Neural progenitor cell (in vitro differentiated cells): ENCODE results near the gene CDC42EP4. TPM values are rescaled to one million over a fixed set of nuclear protein-coding genes. Genes with fewer than 3 reads are reported as not detected.
A peak's percentile ranks its signal among the peaks of the same experiment; 100 is the strongest.

Source experiments
- DNase-seq: peaks from one replicate; pipeline ENCODE4 v3.0.0-alpha.2; 2016; ENCODE audit warnings: low spot score
- H2AFZ ChIP-seq: fragments of 200-600 bp; sonication (generic); replicated peaks from 2 replicates; pipeline ENCODE4 v1.6.1; 2016; ENCODE audit warnings: antibody characterized with exemption
- H3F3A ChIP-seq: fragments of 200-600 bp; sonication (generic); 2 replicates; pipeline ENCODE4 v1.6.1; 2016; ENCODE audit warnings: antibody characterized with exemption, low read depth
- H3K27ac ChIP-seq: fragments of 200-600 bp; sonication (generic); 2 replicates; pipeline ENCODE4 v1.5.1; 2016; ENCODE audit warnings: mild to moderate bottlenecking
- H3K27me3 ChIP-seq: fragments of 200-600 bp; sonication (generic); 2 replicates; pipeline ENCODE4 v1.6.1; 2016; ENCODE audit warnings: mild to moderate bottlenecking, moderate library complexity
- H3K36me3 ChIP-seq: fragments of 200-600 bp; sonication (generic); 2 replicates; pipeline ENCODE4 v1.5.1; 2016
- H3K4me1 ChIP-seq: fragments of 200-600 bp; sonication (generic); 2 replicates; pipeline ENCODE4 v1.6.1; 2016; ENCODE audit warnings: mixed run types
- H3K4me2 ChIP-seq: fragments of 200-600 bp; sonication (generic); 2 replicates; pipeline ENCODE4 v1.6.1; 2016
- H3K4me3 ChIP-seq: fragments of 200-600 bp; sonication (generic); 2 replicates; pipeline ENCODE4 v1.5.1; 2016
- H3K79me2 ChIP-seq: fragments of 200-600 bp; sonication (generic); 2 replicates; pipeline ENCODE4 v1.6.1; 2016; ENCODE audit warnings: low read depth
- H3K9ac ChIP-seq: fragments of 200-600 bp; sonication (generic); 2 replicates; pipeline ENCODE4 v1.6.1; 2016
- H3K9me3 ChIP-seq: fragments of 200-600 bp; sonication (generic); 2 replicates; pipeline ENCODE4 v1.5.1; 2016; ENCODE audit warnings: low read depth
- H4K20me1 ChIP-seq: fragments of 200-600 bp; sonication (generic); 2 replicates; pipeline ENCODE4 v1.6.1; 2016; ENCODE audit warnings: low read depth
- H3K27ac Mint-ChIP-seq: 3 replicates; pipeline ENCODE4 v1.8.0; 2021; ENCODE audit warnings: mixed read lengths
- H3K27me3 Mint-ChIP-seq: 2 replicates; pipeline ENCODE4 v1.8.0; 2022; ENCODE audit warnings: low read depth, mild to moderate bottlenecking, inconsistent platforms, moderate library complexity, mixed read lengths; ENCODE audit not compliant: insufficient read depth
- H3K36me3 Mint-ChIP-seq: 3 replicates; pipeline ENCODE4 v1.8.0; 2021; ENCODE audit warnings: mixed read lengths
- H3K4me1 Mint-ChIP-seq: 3 replicates; pipeline ENCODE4 v1.8.0; 2021; ENCODE audit warnings: mixed read lengths
- H3K4me3 Mint-ChIP-seq: 3 replicates; pipeline ENCODE4 v1.8.0; 2021; ENCODE audit warnings: mild to moderate bottlenecking, moderate library complexity, mixed read lengths
- H3K9me3 Mint-ChIP-seq: 3 replicates; pipeline ENCODE4 v1.8.0; 2020; ENCODE audit warnings: mixed read lengths
- EZH2 ChIP-seq: fragments of 200-600 bp; sonication (generic); IDR thresholded peaks from 2 replicates; pipeline ENCODE4 v1.6.1; 2017; ENCODE audit warnings: antibody characterized with exemption, mild to moderate bottlenecking, moderate library complexity
- EZH2phosphoT487 ChIP-seq: fragments of 200-600 bp; sonication (generic); IDR thresholded peaks from 2 replicates; pipeline ENCODE4 v1.6.1; 2017; ENCODE audit warnings: antibody characterized with exemption
- total RNA-seq: library from RNA; depleted of rRNA; stranded (reverse); fragments of >200 nt; gene quantifications from 2 replicates; pipeline ENCODE4 v1.2.3, GENCODE V29; 2015; ENCODE audit warnings: low replicate concordance
- TF ChIP-seq, protein P1 (sequence below): fragments of 200-600 bp; sonication (generic); IDR thresholded peaks from 2 replicates; pipeline ENCODE4 v1.5.1; 2017; ENCODE audit warnings: antibody characterized with exemption, mild to moderate bottlenecking

Gene CDC42EP4
- total RNA-seq, 1 donor from 2014 or later: 10.8 TPM

DNA sequence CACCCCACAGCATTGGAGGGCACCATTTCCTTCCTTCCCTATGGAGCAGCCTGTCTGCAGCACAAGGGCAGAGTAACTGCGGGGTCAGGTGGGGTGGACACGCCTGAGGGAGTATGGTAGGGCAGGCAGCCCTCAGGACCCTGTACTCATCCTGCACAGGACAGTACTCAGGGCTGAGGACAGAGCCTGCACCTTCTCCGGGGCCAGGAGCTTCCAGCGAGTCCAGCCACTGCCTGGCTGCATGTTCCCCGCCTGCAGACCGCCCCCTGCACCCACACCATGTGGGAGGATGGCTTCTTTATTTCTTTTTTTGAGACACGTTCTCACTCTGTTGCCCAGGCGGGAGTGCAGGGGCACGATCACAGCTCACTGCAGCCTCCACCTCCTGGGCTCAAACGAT lies 47.6 kb upstream of the CDC42EP4 start:
- H3K9ac ChIP-seq: no peak overlapping the region
- H3K27ac ChIP-seq: no peak overlapping the region
- Mint-ChIP-seq H3K27ac (no peak overlapping the region), H3K4me1 (peaks cover 36% of the 10 kb centered on the region), H3K9me3 (no peaks in the 10 kb centered on the region), H3K27me3 (peaks cover 7% of the 10 kb centered on the region), H3K4me3 (no peak overlapping the region), H3K36me3 (peaks cover 29% of the 10 kb centered on the region)
- peaks cover 44% of the 10 kb centered on the region for H3K4me1 ChIP-seq
- H3K27me3 ChIP-seq: no peaks in the 10 kb centered on the region
- no peaks in the 10 kb centered on the region for H3K79me2 ChIP-seq
- no peaks in the 10 kb centered on the region for H3K9me3 ChIP-seq
- DNase-seq: no peak
- H4K20me1 ChIP-seq: peaks cover 33% of the 10 kb centered on the region
- no peak overlapping the region for H2AFZ ChIP-seq
- no peaks in the 10 kb centered on the region for H3K36me3 ChIP-seq
- no peak overlapping the region for H3K4me3 ChIP-seq
- H3K4me2 ChIP-seq: peak overlapping the region; percentile 81
- TF ChIP-seq EZH2phosphoT487 (no peak), EZH2 (no peak)
- TF ChIP-seq, protein P1, sequence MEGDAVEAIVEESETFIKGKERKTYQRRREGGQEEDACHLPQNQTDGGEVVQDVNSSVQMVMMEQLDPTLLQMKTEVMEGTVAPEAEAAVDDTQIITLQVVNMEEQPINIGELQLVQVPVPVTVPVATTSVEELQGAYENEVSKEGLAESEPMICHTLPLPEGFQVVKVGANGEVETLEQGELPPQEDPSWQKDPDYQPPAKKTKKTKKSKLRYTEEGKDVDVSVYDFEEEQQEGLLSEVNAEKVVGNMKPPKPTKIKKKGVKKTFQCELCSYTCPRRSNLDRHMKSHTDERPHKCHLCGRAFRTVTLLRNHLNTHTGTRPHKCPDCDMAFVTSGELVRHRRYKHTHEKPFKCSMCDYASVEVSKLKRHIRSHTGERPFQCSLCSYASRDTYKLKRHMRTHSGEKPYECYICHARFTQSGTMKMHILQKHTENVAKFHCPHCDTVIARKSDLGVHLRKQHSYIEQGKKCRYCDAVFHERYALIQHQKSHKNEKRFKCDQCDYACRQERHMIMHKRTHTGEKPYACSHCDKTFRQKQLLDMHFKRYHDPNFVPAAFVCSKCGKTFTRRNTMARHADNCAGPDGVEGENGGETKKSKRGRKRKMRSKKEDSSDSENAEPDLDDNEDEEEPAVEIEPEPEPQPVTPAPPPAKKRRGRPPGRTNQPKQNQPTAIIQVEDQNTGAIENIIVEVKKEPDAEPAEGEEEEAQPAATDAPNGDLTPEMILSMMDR: no peak
- peaks cover 51% of the 10 kb centered on the region for H3F3A ChIP-seq

DNA sequence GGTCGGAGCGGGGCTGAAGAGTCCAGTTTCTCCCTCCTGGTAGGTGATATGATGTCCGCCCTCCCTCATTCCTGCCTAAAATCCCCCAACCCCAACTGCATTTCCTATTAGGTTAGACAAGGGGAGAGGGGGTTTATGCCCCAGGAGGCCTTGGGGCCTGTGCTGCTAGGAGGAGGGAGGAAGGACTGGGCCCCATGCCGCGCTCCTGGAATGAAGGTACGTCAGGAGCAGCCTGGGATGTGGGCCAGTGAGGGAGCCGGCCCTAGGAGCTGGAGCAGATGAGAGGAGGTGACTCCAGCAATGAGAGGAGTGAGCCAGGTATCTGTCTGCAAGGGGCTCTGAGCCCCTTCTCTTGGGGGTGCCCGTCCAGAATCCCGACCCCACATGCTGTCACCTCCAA lies 46.9 kb upstream of the CDC42EP4 start:
- Mint-ChIP-seq H3K4me3 (no peak overlapping the region), H3K4me1 (peaks cover 36% of the 10 kb centered on the region), H3K9me3 (no peaks in the 10 kb centered on the region), H3K27ac (no peak overlapping the region), H3K36me3 (peaks cover 28% of the 10 kb centered on the region), H3K27me3 (peaks cover 4% of the 10 kb centered on the region)
- no peaks in the 10 kb centered on the region for H3K9me3 ChIP-seq
- H4K20me1 ChIP-seq: peaks cover 33% of the 10 kb centered on the region
- no peak overlapping the region for H3K4me3 ChIP-seq
- H3K36me3 ChIP-seq: no peaks in the 10 kb centered on the region
- DNase-seq: no peak
- TF ChIP-seq, protein P1: no peak
- no peak for TF ChIP-seq EZH2phosphoT487
- no peak for TF ChIP-seq EZH2
- no peaks in the 10 kb centered on the region for H3K27me3 ChIP-seq
- no peaks in the 10 kb centered on the region for H3K79me2 ChIP-seq
- H3F3A ChIP-seq: peaks cover 44% of the 10 kb centered on the region
- peaks cover 38% of the 10 kb centered on the region for H3K4me1 ChIP-seq
- H3K4me2 ChIP-seq: no peak overlapping the region
- no peak overlapping the region for H2AFZ ChIP-seq
- no peak overlapping the region for H3K27ac ChIP-seq
- H3K9ac ChIP-seq: no peak overlapping the region

DNA sequence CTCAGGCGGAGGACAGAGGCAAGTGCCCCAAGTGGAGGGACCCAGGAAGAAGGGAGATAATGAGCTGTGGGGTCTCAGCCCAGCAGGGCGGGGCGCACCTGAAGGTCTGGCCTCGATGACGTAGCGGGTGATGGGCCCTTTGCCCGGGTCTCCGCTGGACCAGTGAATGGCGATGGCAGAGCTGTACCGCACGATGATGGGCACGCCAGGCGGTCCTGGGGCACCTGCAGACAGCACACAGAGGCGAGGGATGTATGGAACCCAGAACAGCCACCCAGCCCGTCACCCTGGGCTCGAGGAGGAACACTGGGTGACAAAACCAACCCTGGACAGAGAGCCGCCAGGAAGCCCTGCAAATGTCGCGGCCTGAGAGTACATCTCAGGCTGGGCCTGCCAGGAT lies 46.2 kb upstream of the CDC42EP4 start:
- Mint-ChIP-seq H3K36me3 (peaks cover 27% of the 10 kb centered on the region), H3K27me3 (peaks cover 4% of the 10 kb centered on the region), H3K4me1 (peaks cover 33% of the 10 kb centered on the region), H3K4me3 (no peak overlapping the region), H3K27ac (no peak overlapping the region), H3K9me3 (no peaks in the 10 kb centered on the region)
- H3K36me3 ChIP-seq: no peaks in the 10 kb centered on the region
- H3K4me2 ChIP-seq: no peak overlapping the region
- DNase-seq: no peak
- H3K79me2 ChIP-seq: no peaks in the 10 kb centered on the region
- peaks cover 37% of the 10 kb centered on the region for H3K4me1 ChIP-seq
- peaks cover 33% of the 10 kb centered on the region for H4K20me1 ChIP-seq
- H3K9ac ChIP-seq: no peak overlapping the region
- H3K27me3 ChIP-seq: no peaks in the 10 kb centered on the region
- peaks cover 38% of the 10 kb centered on the region for H3F3A ChIP-seq
- H3K27ac ChIP-seq: no peak overlapping the region
- no peak overlapping the region for H3K4me3 ChIP-seq
- H2AFZ ChIP-seq: no peak overlapping the region
- TF ChIP-seq EZH2phosphoT487 (no peak), EZH2 (no peak)
- TF ChIP-seq, protein P1: no peak
- H3K9me3 ChIP-seq: no peaks in the 10 kb centered on the region
